ENCODE data around the gene ID4.
"Not testable (repeated sequence)": the region's sequence is repeated elsewhere in the genome, so short reads cannot be mapped to it uniquely, and the experiment has no call there.

The ID4 gene

GRCh38 chr6:19848465-19849029, 11.4 kb downstream of the ID4 start:
- no peak overlapping the region for H3K9ac ChIP-seq (ENCODE audit: low read length)
- H3K9me3 ChIP-seq (ENCODE audit: control insufficient read depth, low read length): no peaks in the 10 kb centered on the region
- H3K36me3 ChIP-seq (ENCODE audit: control insufficient read depth, insufficient read depth, low read length, severe bottlenecking): no peaks in the 10 kb centered on the region
- DNase-seq (ENCODE audit: low read depth): no peak
- peaks cover 18% of the 10 kb centered on the region for H3K4me1 ChIP-seq (ENCODE audit: control insufficient read depth, insufficient read depth, low read length)
- no peaks in the 10 kb centered on the region for H3K27me3 ChIP-seq (replicated peaks; ENCODE audit: control insufficient read depth, insufficient read depth, low read length)
- H3K4me3 ChIP-seq (ENCODE audit: low read length): no peak overlapping the region

- no peaks in the 10 kb centered on the region for H3K9me3 ChIP-seq (ENCODE audit: control insufficient read depth, low read length)
- H3K9ac ChIP-seq (ENCODE audit: low read length): no peak overlapping the region
- H3K36me3 ChIP-seq (ENCODE audit: control insufficient read depth, insufficient read depth, low read length, severe bottlenecking): no peaks in the 10 kb centered on the region
- peaks cover 18% of the 10 kb centered on the region for H3K4me1 ChIP-seq (ENCODE audit: control insufficient read depth, insufficient read depth, low read length)
- DNase-seq (ENCODE audit: low read depth): no peak
- H3K27me3 ChIP-seq (replicated peaks; ENCODE audit: control insufficient read depth, insufficient read depth, low read length): no peaks in the 10 kb centered on the region
- no peak overlapping the region for H3K4me3 ChIP-seq (ENCODE audit: low read length)
Observed at GRCh38 chr6:19849196-19849595, 12.0 kb downstream of the ID4 start.

- Histone ChIP-seq H3K9me3 (ENCODE audit: control insufficient read depth, low read length) (no peaks in the 10 kb centered on the region), H3K27me3 (replicated peaks; ENCODE audit: control insufficient read depth, insufficient read depth, low read length) (no peaks in the 10 kb centered on the region), H3K9ac (ENCODE audit: low read length) (no peak overlapping the region), H3K36me3 (ENCODE audit: control insufficient read depth, insufficient read depth, low read length, severe bottlenecking) (no peaks in the 10 kb centered on the region), H3K4me1 (ENCODE audit: control insufficient read depth, insufficient read depth, low read length) (peaks cover 18% of the 10 kb centered on the region), H3K4me3 (ENCODE audit: low read length) (no peak overlapping the region)
- DNase-seq (ENCODE audit: low read depth): no peak
Observed at GRCh38 chr6:19849755-19850154, 12.6 kb downstream of the ID4 start.

- no peaks in the 10 kb centered on the region for H3K36me3 ChIP-seq (ENCODE audit: control insufficient read depth, insufficient read depth, low read length, severe bottlenecking)
- no peaks in the 10 kb centered on the region for H3K9me3 ChIP-seq (ENCODE audit: control insufficient read depth, low read length)
- H3K27me3 ChIP-seq (replicated peaks; ENCODE audit: control insufficient read depth, insufficient read depth, low read length): no peaks in the 10 kb centered on the region
- H3K9ac ChIP-seq (ENCODE audit: low read length): no peak overlapping the region
- peak; percentile 88 for DNase-seq (ENCODE audit: low read depth)
- H3K4me1 ChIP-seq (ENCODE audit: control insufficient read depth, insufficient read depth, low read length): peaks cover 18% of the 10 kb centered on the region
- H3K4me3 ChIP-seq (ENCODE audit: low read length): no peak overlapping the region
Observed at GRCh38 chr6:19851241-19852089, 14.3 kb downstream of the ID4 start.

GRCh38 chr6:19852090-19852457, 14.9 kb downstream of the ID4 start:
- no peak for DNase-seq (ENCODE audit: low read depth)
- no peak overlapping the region for H3K4me3 ChIP-seq (ENCODE audit: low read length)
- no peaks in the 10 kb centered on the region for H3K36me3 ChIP-seq (ENCODE audit: control insufficient read depth, insufficient read depth, low read length, severe bottlenecking)
- H3K9me3 ChIP-seq (ENCODE audit: control insufficient read depth, low read length): no peaks in the 10 kb centered on the region
- no peak overlapping the region for H3K9ac ChIP-seq (ENCODE audit: low read length)
- H3K4me1 ChIP-seq (ENCODE audit: control insufficient read depth, insufficient read depth, low read length): peaks cover 18% of the 10 kb centered on the region
- no peaks in the 10 kb centered on the region for H3K27me3 ChIP-seq (replicated peaks; ENCODE audit: control insufficient read depth, insufficient read depth, low read length)

GRCh38 chr6:19852927-19853326, 15.8 kb downstream of the ID4 start:
- H3K36me3 ChIP-seq (ENCODE audit: control insufficient read depth, insufficient read depth, low read length, severe bottlenecking): no peaks in the 10 kb centered on the region
- H3K9ac ChIP-seq (ENCODE audit: low read length): no peak overlapping the region
- no peaks in the 10 kb centered on the region for H3K27me3 ChIP-seq (replicated peaks; ENCODE audit: control insufficient read depth, insufficient read depth, low read length)
- no peaks in the 10 kb centered on the region for H3K9me3 ChIP-seq (ENCODE audit: control insufficient read depth, low read length)
- H3K4me1 ChIP-seq (ENCODE audit: control insufficient read depth, insufficient read depth, low read length): peaks cover 18% of the 10 kb centered on the region
- DNase-seq (ENCODE audit: low read depth): no peak
- no peak overlapping the region for H3K4me3 ChIP-seq (ENCODE audit: low read length)

GRCh38 chr6:19854421-19855015, 17.3 kb downstream of the ID4 start:
- DNase-seq (ENCODE audit: low read depth); H3K27me3 ChIP-seq (replicated peaks; ENCODE audit: control insufficient read depth, insufficient read depth, low read length); H3K9me3 ChIP-seq (ENCODE audit: control insufficient read depth, low read length); H3K36me3 ChIP-seq (ENCODE audit: control insufficient read depth, insufficient read depth, low read length, severe bottlenecking); H3K9ac ChIP-seq (ENCODE audit: low read length); H3K4me3 ChIP-seq (ENCODE audit: low read length): not testable (repeated sequence)
- H3K4me1 ChIP-seq (ENCODE audit: control insufficient read depth, insufficient read depth, low read length): peaks cover 18% of the 10 kb centered on the region

GRCh38 chr6:19855536-19855935, 18.4 kb downstream of the ID4 start:
- Histone ChIP-seq H3K9me3 (ENCODE audit: control insufficient read depth, low read length) (no peaks in the 10 kb centered on the region), H3K4me1 (ENCODE audit: control insufficient read depth, insufficient read depth, low read length) (peaks cover 12% of the 10 kb centered on the region), H3K27me3 (replicated peaks; ENCODE audit: control insufficient read depth, insufficient read depth, low read length) (peaks cover 3% of the 10 kb centered on the region), H3K9ac (ENCODE audit: low read length) (no peak overlapping the region), H3K4me3 (ENCODE audit: low read length) (no peak overlapping the region), H3K36me3 (ENCODE audit: control insufficient read depth, insufficient read depth, low read length, severe bottlenecking) (no peaks in the 10 kb centered on the region)
- DNase-seq (ENCODE audit: low read depth): no peak

- H3K4me3 ChIP-seq (ENCODE audit: low read length): no peak overlapping the region
- H3K9me3 ChIP-seq (ENCODE audit: control insufficient read depth, low read length): no peaks in the 10 kb centered on the region
- peaks cover 3% of the 10 kb centered on the region for H3K27me3 ChIP-seq (replicated peaks; ENCODE audit: control insufficient read depth, insufficient read depth, low read length)
- H3K9ac ChIP-seq (ENCODE audit: low read length): no peak overlapping the region
- no peaks in the 10 kb centered on the region for H3K36me3 ChIP-seq (ENCODE audit: control insufficient read depth, insufficient read depth, low read length, severe bottlenecking)
- no peaks in the 10 kb centered on the region for H3K4me1 ChIP-seq (ENCODE audit: control insufficient read depth, insufficient read depth, low read length)
- DNase-seq (ENCODE audit: low read depth): no peak
Observed at GRCh38 chr6:19857139-19857538, 20.0 kb downstream of the ID4 start.

GRCh38 chr6:19857703-19858102, 20.5 kb downstream of the ID4 start:
- Histone ChIP-seq H3K36me3 (ENCODE audit: control insufficient read depth, insufficient read depth, low read length, severe bottlenecking) (no peaks in the 10 kb centered on the region), H3K9ac (ENCODE audit: low read length) (no peak overlapping the region), H3K4me3 (ENCODE audit: low read length) (no peak overlapping the region), H3K27me3 (replicated peaks; ENCODE audit: control insufficient read depth, insufficient read depth, low read length) (peaks cover 3% of the 10 kb centered on the region), H3K4me1 (ENCODE audit: control insufficient read depth, insufficient read depth, low read length) (no peaks in the 10 kb centered on the region), H3K9me3 (ENCODE audit: control insufficient read depth, low read length) (no peaks in the 10 kb centered on the region)
- no peak for DNase-seq (ENCODE audit: low read depth)

- no peak for DNase-seq (ENCODE audit: low read depth)
Observed at GRCh38 chr6:19860235-19860877, 23.2 kb downstream of the ID4 start.

More at GRCh38 chr6:19860235-19860877, 23.2 kb downstream of the ID4 start:
- H3K9me3 ChIP-seq (ENCODE audit: control insufficient read depth, low read length): no peaks in the 10 kb centered on the region
- no peak overlapping the region for H3K4me3 ChIP-seq (ENCODE audit: low read length)
- no peak overlapping the region for H3K9ac ChIP-seq (ENCODE audit: low read length)
- peaks cover 3% of the 10 kb centered on the region for H3K27me3 ChIP-seq (replicated peaks; ENCODE audit: control insufficient read depth, insufficient read depth, low read length)
- no peaks in the 10 kb centered on the region for H3K36me3 ChIP-seq (ENCODE audit: control insufficient read depth, insufficient read depth, low read length, severe bottlenecking)
- H3K4me1 ChIP-seq (ENCODE audit: control insufficient read depth, insufficient read depth, low read length): no peaks in the 10 kb centered on the region
